Esophagus squamous epithelium (tissue), 4 donors: ENCODE results near the gene MORN1.
A peak's percentile ranks its signal among the peaks of the same experiment; 100 is the strongest.

Experiments
- POLR2A ChIP-seq, 4 donors: fragments of 450-650 bp; IDR thresholded peaks; one replicate each; pipeline ENCODE4 v1.6.1; 2017; ENCODE audit warnings: antibody characterized with exemption in 4 of 4, mild to moderate bottlenecking in 4 of 4, moderate library complexity in 3 of 4
- TF ChIP-seq, protein P1 (sequence below), 6 experiments: fragments of 450-650 bp in 4 of 6; fragments of 200-600 bp in 2 of 6; sonication (generic) in 2 of 6; IDR thresholded peaks; one replicate each; pipeline ENCODE4 v1.5.1; 2016 to 2019; ENCODE audit warnings: antibody characterized with exemption in 6 of 6, mild to moderate bottlenecking in 4 of 6, moderate library complexity in 4 of 6

DNA sequence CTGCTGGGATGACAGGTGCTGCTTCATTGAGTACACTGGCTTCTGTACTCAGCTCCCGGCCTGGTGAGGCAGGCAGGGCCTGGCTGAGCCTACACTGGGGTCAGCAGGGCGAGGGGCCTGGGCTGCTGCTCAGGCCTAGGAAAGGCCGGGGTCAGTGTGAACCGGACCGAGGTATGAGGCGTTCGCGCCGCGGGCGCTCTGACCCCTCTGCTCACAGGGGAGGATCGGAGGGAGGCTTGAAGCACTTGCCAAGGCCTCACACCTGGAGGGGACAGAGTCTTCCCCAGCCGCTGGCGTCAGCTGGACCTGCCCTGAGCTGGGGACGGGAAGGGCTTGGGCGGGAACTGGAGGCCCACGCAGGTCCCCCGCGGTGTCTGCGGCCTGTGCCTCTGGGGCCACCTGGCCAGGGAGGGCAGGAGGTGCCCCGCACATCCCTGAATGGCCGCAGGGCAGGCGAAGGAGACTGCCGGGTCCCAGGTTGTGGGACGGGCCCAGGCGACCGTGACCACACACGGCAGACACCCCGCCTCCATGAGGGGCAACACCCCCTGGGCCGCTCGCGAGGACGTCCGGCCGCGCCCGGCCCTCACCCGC, 20.5 kb upstream of the MORN1 start:
- TF ChIP-seq, protein P1, sequence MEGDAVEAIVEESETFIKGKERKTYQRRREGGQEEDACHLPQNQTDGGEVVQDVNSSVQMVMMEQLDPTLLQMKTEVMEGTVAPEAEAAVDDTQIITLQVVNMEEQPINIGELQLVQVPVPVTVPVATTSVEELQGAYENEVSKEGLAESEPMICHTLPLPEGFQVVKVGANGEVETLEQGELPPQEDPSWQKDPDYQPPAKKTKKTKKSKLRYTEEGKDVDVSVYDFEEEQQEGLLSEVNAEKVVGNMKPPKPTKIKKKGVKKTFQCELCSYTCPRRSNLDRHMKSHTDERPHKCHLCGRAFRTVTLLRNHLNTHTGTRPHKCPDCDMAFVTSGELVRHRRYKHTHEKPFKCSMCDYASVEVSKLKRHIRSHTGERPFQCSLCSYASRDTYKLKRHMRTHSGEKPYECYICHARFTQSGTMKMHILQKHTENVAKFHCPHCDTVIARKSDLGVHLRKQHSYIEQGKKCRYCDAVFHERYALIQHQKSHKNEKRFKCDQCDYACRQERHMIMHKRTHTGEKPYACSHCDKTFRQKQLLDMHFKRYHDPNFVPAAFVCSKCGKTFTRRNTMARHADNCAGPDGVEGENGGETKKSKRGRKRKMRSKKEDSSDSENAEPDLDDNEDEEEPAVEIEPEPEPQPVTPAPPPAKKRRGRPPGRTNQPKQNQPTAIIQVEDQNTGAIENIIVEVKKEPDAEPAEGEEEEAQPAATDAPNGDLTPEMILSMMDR (IDR thresholded peaks at IDR 0.05): peak in 1 of 6 experiments; percentile 6
- TF ChIP-seq POLR2A (IDR thresholded peaks at IDR 0.05): no peak
